HG03095 (cell line): Measurements from ENCODE around the gene DHH.

ENCODE experiments used
- ATAC-seq: cut with Tn5 transposase; IDR thresholded peaks from one replicate; pipeline ENCODE4 v1.9.1; 2021; ENCODE audit warnings: moderate library complexity; ENCODE audit not compliant: unreplicated experiment

The DHH gene

GRCh38 chr12:49051777-49052438 is 42.7 kb downstream of the DHH start:
- ATAC-seq = no peak

GRCh38 chr12:49051373-49051764 is 43.2 kb downstream of the DHH start:
- no peak for ATAC-seq

- no peak for ATAC-seq
These were observed 43.9 kb downstream of the DHH start for GRCh38 chr12:49050507-49051372.

- ATAC-seq = no peak
These were observed 44.9 kb downstream of the DHH start for GRCh38 chr12:49049566-49050224.

GRCh38 chr12:49048953-49049352 is 45.6 kb downstream of the DHH start:
- no peak for ATAC-seq

- no peak for ATAC-seq
These were observed 48.3 kb downstream of the DHH start for GRCh38 chr12:49046129-49046895.

- no peak for ATAC-seq
These were observed 49.9 kb downstream of the DHH start for GRCh38 chr12:49044660-49045059.

- no peak for ATAC-seq
These were observed 50.7 kb downstream of the DHH start for GRCh38 chr12:49043856-49044258.

GRCh38 chr12:49043241-49043640 is 51.4 kb downstream of the DHH start:
- ATAC-seq = no peak

GRCh38 chr12:49041881-49042484 is 52.6 kb downstream of the DHH start:
- no peak for ATAC-seq

GRCh38 chr12:49041036-49041880 is 53.3 kb downstream of the DHH start:
- ATAC-seq = no peak

- no peak for ATAC-seq
These were observed 54.2 kb downstream of the DHH start for GRCh38 chr12:49040364-49040855.

GRCh38 chr12:49039421-49040363 is 54.9 kb downstream of the DHH start:
- no peak for ATAC-seq

- no peak for ATAC-seq
These were observed 56.2 kb downstream of the DHH start for GRCh38 chr12:49038291-49038955.

- no peak for ATAC-seq
These were observed 56.7 kb downstream of the DHH start for GRCh38 chr12:49037947-49038237.

GRCh38 chr12:49037111-49037946 is 57.3 kb downstream of the DHH start:
- ATAC-seq = no peak
